ENCODE results near the gene PPP1R14D. TPM values are rescaled to one million over a fixed set of nuclear protein-coding genes. Genes with fewer than 3 reads are reported as not detected.
A peak's percentile ranks its signal among the peaks of the same experiment; 100 is the strongest.

PPP1R14D gene
- total RNA-seq, 1 donor from 2014 or later: not detected

- no peak for DNase-seq (ENCODE audit: extremely low spot score in 2 of 2)
- no peaks in the 10 kb centered on the region for H3K27me3 ChIP-seq
- H3K9me3 ChIP-seq: no peaks in the 10 kb centered on the region
- peaks cover 0 to 18% of the 10 kb centered on the region in 2 donors for H3K36me3 ChIP-seq
- intact Hi-C loops (cut with DNase I): loop anchor here (1.0 kb wide), 1 partner anchor 45 kb away; the partner anchor contains the start of gene GCHFR
- no peak overlapping the region for H3K4me3 ChIP-seq
- TF ChIP-seq POLR2A (IDR thresholded peaks at IDR 0.05) (no peak), POLR2AphosphoS5 (IDR thresholded peaks at IDR 0.05; ENCODE audit: insufficient read depth in 1 of 2, low read depth in 1 of 2) (no peak), CTCF (IDR thresholded peaks at IDR 0.05) (no peak)
- no peak overlapping the region for H3K27ac ChIP-seq
- peaks cover 31% of the 10 kb centered on the region for H3K4me1 ChIP-seq
These were observed 19.6 kb downstream of the PPP1R14D start for GRCh38 chr15:40808861-40809450.

- peaks cover 0 to 12% of the 10 kb centered on the region in 2 donors for H3K36me3 ChIP-seq
- peaks cover 35% of the 10 kb centered on the region for H3K4me1 ChIP-seq
- H3K27ac ChIP-seq: peak overlapping the region; percentile 96
- intact Hi-C loops (cut with DNase I): loop anchor here (1.0 kb wide), 1 partner anchor 44 kb away; the partner anchor contains the start of gene GCHFR
- H3K27me3 ChIP-seq: no peaks in the 10 kb centered on the region
- no peaks in the 10 kb centered on the region for H3K9me3 ChIP-seq
- DNase-seq (ENCODE audit: extremely low spot score in 2 of 2): no peak
- TF ChIP-seq POLR2AphosphoS5 (IDR thresholded peaks at IDR 0.05; ENCODE audit: insufficient read depth in 1 of 2, low read depth in 1 of 2): no peak
- no peak for TF ChIP-seq POLR2A (IDR thresholded peaks at IDR 0.05)
- no peak for TF ChIP-seq CTCF (IDR thresholded peaks at IDR 0.05)
- peak overlapping the region; percentile 69 to 86 for H3K4me3 ChIP-seq
These were observed 20.5 kb downstream of the PPP1R14D start for GRCh38 chr15:40807888-40808461.

GRCh38 chr15:40807028-40807887, 21.2 kb downstream of the PPP1R14D start, which contains the start of the genes DNAJC17 and ZFYVE19:
DNAJC17 (minus strand) TSS chr15:40807473; CDS start chr15:40807446, 27 bp downstream.
ZFYVE19 (plus strand) TSS chr15:40807089; CDS start chr15:40807590, 501 bp downstream.
- Histone ChIP-seq H3K36me3 (peaks cover 0 to 12% of the 10 kb centered on the region in 2 donors), H3K4me1 (peaks cover 35% of the 10 kb centered on the region), H3K27me3 (no peaks in the 10 kb centered on the region), H3K9me3 (no peaks in the 10 kb centered on the region), H3K27ac (peak within 1 kb of the TSS; percentile 96), H3K4me3 (peak within 1 kb of the TSS; percentile 69 to 86)
- peak in 1 of 2 donors; percentile 94 for DNase-seq (ENCODE audit: extremely low spot score in 2 of 2)
- TF ChIP-seq POLR2AphosphoS5 (IDR thresholded peaks at IDR 0.05; ENCODE audit: insufficient read depth in 1 of 2, low read depth in 1 of 2) (peak; percentile 84 to 87), POLR2A (IDR thresholded peaks at IDR 0.05) (no peak), CTCF (IDR thresholded peaks at IDR 0.05) (peak in 2 of 3 experiments; percentile 2 to 11)
- intact Hi-C loops (cut with DNase I): no loop called here

- peaks cover 0 to 12% of the 10 kb centered on the region in 2 donors for H3K36me3 ChIP-seq
- DNase-seq (ENCODE audit: extremely low spot score in 2 of 2): no peak
- no peaks in the 10 kb centered on the region for H3K27me3 ChIP-seq
- intact Hi-C loops (cut with DNase I): no loop called here
- H3K9me3 ChIP-seq: no peaks in the 10 kb centered on the region
- peak overlapping the region; percentile 69 to 86 for H3K4me3 ChIP-seq
- H3K27ac ChIP-seq: peak overlapping the region; percentile 96
- H3K4me1 ChIP-seq: peaks cover 35% of the 10 kb centered on the region
- no peak for TF ChIP-seq CTCF (IDR thresholded peaks at IDR 0.05)
- TF ChIP-seq POLR2A (IDR thresholded peaks at IDR 0.05): no peak
- TF ChIP-seq POLR2AphosphoS5 (IDR thresholded peaks at IDR 0.05; ENCODE audit: insufficient read depth in 1 of 2, low read depth in 1 of 2): no peak
These were observed 21.9 kb downstream of the PPP1R14D start for GRCh38 chr15:40806672-40807027.

Measured in vagina (tissue), 2 donors.